HG03354 (cell line): ENCODE results near the gene HBB.

Experiments used
- ATAC-seq: cut with Tn5 transposase; IDR thresholded peaks from one replicate; pipeline ENCODE4 v1.9.1; 2021; ENCODE audit warnings: mild to moderate bottlenecking; ENCODE audit not compliant: unreplicated experiment, poor library complexity, severe bottlenecking

The HBB gene

GRCh38 chr11:5229796-5230195 is 2.9 kb upstream of the HBB start:
- no peak for ATAC-seq

- ATAC-seq: no peak
Measured at GRCh38 chr11:5229356-5229755, 2.5 kb upstream of the HBB start.

- no peak for ATAC-seq
Measured at GRCh38 chr11:5228124-5228523, 1.3 kb upstream of the HBB start.

GRCh38 chr11:5227681-5228080 is 810 bp upstream of the HBB start:
- ATAC-seq: no peak

GRCh38 chr11:5225480-5225871 is 1.4 kb downstream of the HBB start:
- no peak for ATAC-seq

- no peak for ATAC-seq
Measured at GRCh38 chr11:5224538-5225479, 2.1 kb downstream of the HBB start.

GRCh38 chr11:5223686-5224085 is 3.2 kb downstream of the HBB start:
- no peak for ATAC-seq

GRCh38 chr11:5223146-5223545 is 3.7 kb downstream of the HBB start:
- no peak for ATAC-seq

- no peak for ATAC-seq
Measured at GRCh38 chr11:5210376-5210885, 16.4 kb downstream of the HBB start.

- peak; percentile 93 for ATAC-seq
Measured at GRCh38 chr11:5204787-5205186, 22.1 kb downstream of the HBB start.

GRCh38 chr11:5203366-5203765 is 23.5 kb downstream of the HBB start:
- ATAC-seq: no peak

GRCh38 chr11:5200582-5200981 is 26.3 kb downstream of the HBB start, which contains the start of gene OR51V1:
TSS of gene OR51V1 (minus strand) at chr11:5200682. CDS start at chr11:5200682, 0 bp downstream.
- ATAC-seq: no peak

GRCh38 chr11:5198285-5198684 is 28.6 kb downstream of the HBB start:
- ATAC-seq: no peak

- no peak for ATAC-seq
Measured at GRCh38 chr11:5197536-5197935, 29.3 kb downstream of the HBB start.

- ATAC-seq: no peak
Measured at GRCh38 chr11:5196731-5197130, 30.1 kb downstream of the HBB start.

GRCh38 chr11:5196067-5196466 is 30.8 kb downstream of the HBB start:
- ATAC-seq: no peak

- no peak for ATAC-seq
Measured at GRCh38 chr11:5192738-5193137, 34.1 kb downstream of the HBB start.

GRCh38 chr11:5188201-5188600 is 38.7 kb downstream of the HBB start:
- ATAC-seq: no peak

GRCh38 chr11:5178046-5178837 is 48.6 kb downstream of the HBB start:
- no peak for ATAC-seq
